Measurements from ENCODE around the gene ZDHHC11B.

ZDHHC11B gene

DNA sequence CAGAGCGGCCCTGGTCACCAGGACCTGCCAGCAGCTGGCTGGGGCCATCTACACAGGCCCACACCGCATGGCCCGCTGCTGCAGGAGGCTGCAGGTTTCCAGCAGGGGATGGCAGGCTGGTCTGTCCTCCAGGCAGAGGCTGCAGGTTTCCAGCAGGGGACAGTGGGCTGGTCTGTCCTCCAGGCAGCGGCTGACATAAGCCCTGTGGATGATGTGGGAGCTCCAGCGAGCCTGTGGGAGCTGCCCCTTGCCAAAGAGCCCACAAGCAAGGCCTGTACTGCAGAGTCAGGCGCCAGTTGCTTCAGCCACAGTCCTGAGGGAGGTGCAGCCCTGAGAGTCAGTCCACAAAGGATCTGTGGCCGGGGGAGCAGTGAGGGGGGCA, 109.9 kb downstream of the ZDHHC11B start:
- H3K4me1 ChIP-seq (ENCODE audit: control insufficient read depth, insufficient read depth, low read length): peaks cover 19% of the 10 kb centered on the region
- no peaks in the 10 kb centered on the region for H3K9me3 ChIP-seq (ENCODE audit: control insufficient read depth, insufficient read depth, low read depth, low read length)
- ChIA-PET POLR2A (interaction anchor here (0.7 kb wide), 1 partner anchor 564 kb away, joined by 13 read pairs; no protein-coding TSS in a partner anchor), CTCF (interaction anchor here (3.4 kb wide), 1 partner anchor 493 kb away, joined by 13 read pairs; no protein-coding TSS in a partner anchor)
- no peak overlapping the region for H3K27ac ChIP-seq (ENCODE audit: extremely low read depth, low read depth, low read length)
- peaks cover 0 to 4% of the 10 kb centered on the region in 2 experiments; a peak in 1 of 3 replicates for H3K36me3 ChIP-seq (ENCODE audit: control insufficient read depth in 2 of 2, insufficient read depth in 1 of 2, low read length in 2 of 2)
- no peak overlapping the region for H3K4me3 ChIP-seq (ENCODE audit: low read depth, low read length)
- peak; percentile 51 for TF ChIP-seq GLIS2 (tag by site-specific recombination; IDR thresholded peaks at IDR 0.05)
- TF ChIP-seq GLIS1 (tag by site-specific recombination; IDR thresholded peaks at IDR 0.05): peak; percentile 80
- peak; percentile 18; the same call in 1 of the 2 replicates for TF ChIP-seq EGR2 (tag by site-specific recombination; IDR thresholded peaks at IDR 0.05; ENCODE audit: low read depth)
- TF ChIP-seq ZIC2 (tag by site-specific recombination; IDR thresholded peaks at IDR 0.05): peak; percentile 16; the same call in 1 of the 2 replicates
- TF ChIP-seq ZNF121 (tag by site-specific recombination; IDR thresholded peaks at IDR 0.05): peak; percentile 65; the same call in 1 of the 2 replicates
- TF ChIP-seq, protein P1, sequence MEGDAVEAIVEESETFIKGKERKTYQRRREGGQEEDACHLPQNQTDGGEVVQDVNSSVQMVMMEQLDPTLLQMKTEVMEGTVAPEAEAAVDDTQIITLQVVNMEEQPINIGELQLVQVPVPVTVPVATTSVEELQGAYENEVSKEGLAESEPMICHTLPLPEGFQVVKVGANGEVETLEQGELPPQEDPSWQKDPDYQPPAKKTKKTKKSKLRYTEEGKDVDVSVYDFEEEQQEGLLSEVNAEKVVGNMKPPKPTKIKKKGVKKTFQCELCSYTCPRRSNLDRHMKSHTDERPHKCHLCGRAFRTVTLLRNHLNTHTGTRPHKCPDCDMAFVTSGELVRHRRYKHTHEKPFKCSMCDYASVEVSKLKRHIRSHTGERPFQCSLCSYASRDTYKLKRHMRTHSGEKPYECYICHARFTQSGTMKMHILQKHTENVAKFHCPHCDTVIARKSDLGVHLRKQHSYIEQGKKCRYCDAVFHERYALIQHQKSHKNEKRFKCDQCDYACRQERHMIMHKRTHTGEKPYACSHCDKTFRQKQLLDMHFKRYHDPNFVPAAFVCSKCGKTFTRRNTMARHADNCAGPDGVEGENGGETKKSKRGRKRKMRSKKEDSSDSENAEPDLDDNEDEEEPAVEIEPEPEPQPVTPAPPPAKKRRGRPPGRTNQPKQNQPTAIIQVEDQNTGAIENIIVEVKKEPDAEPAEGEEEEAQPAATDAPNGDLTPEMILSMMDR (tag by site-specific recombination; IDR thresholded peaks at IDR 0.05): peak; percentile 30; the same call in 1 of the 2 replicates
- no peak for TF ChIP-seq ZNF624 (tag by site-specific recombination; IDR thresholded peaks at IDR 0.05)
- no peak for TF ChIP-seq ZNF112 (tag by site-specific recombination; IDR thresholded peaks at IDR 0.05)

DNA sequence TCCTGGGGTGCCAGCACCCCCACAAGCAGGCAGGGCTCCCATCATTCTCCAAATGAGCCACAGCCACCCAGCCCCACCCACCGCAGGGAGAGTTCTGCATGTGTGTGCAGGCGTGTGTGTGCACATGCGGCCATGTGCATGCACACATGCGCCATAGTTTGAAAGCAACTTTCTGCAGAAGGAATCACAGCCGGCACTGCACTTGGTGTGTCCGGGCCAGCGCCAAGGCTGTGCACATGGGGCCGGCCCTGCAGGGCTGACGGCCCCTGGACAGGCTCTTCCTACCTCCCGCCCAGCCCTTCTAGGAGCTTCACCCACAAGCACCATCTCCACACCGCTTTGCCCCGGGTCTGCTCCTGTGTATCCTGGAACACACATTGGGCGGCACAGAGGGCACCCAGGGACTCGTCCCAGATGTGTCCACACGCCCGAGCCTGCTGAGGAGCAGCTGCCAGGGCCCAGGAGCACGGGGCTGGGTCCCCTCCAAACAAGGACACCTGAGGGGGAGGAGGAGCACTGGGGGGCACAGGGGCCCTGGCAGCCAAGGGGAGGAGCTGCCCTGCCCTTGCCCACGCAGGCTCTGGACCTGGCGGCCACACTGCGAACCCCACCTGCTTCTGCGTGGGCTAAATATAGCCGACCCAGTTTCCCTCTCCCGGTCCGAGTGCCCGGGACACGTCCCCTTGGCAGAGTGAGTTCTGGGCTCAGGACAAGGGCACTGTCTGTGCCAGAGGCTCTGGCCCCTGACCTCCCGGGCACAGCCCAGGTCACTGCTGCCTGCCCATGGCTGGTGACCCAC, 110.5 kb downstream of the ZDHHC11B start:
- H3K36me3 ChIP-seq (ENCODE audit: control insufficient read depth in 2 of 2, insufficient read depth in 1 of 2, low read length in 2 of 2): peaks cover 0 to 4% of the 10 kb centered on the region in 2 experiments; a peak in 1 of 3 replicates
- H3K27ac ChIP-seq (ENCODE audit: extremely low read depth, low read depth, low read length): no peak overlapping the region
- peak; percentile 15; the same call in 1 of the 2 replicates for TF ChIP-seq ZBTB8A (tag by site-specific recombination; IDR thresholded peaks at IDR 0.05)
- no peak for TF ChIP-seq ZBTB21 (tag by site-specific recombination; IDR thresholded peaks at IDR 0.05)
- TF ChIP-seq ZNF341 (tag by site-specific recombination; IDR thresholded peaks at IDR 0.05; ENCODE audit: low read depth): peak; percentile 71
- TF ChIP-seq ZSCAN4 (tag by site-specific recombination; IDR thresholded peaks at IDR 0.05): 0 out of 2 replicates have a peak, but pooled peaks have one; percentile 30
- TF ChIP-seq, protein P2, sequence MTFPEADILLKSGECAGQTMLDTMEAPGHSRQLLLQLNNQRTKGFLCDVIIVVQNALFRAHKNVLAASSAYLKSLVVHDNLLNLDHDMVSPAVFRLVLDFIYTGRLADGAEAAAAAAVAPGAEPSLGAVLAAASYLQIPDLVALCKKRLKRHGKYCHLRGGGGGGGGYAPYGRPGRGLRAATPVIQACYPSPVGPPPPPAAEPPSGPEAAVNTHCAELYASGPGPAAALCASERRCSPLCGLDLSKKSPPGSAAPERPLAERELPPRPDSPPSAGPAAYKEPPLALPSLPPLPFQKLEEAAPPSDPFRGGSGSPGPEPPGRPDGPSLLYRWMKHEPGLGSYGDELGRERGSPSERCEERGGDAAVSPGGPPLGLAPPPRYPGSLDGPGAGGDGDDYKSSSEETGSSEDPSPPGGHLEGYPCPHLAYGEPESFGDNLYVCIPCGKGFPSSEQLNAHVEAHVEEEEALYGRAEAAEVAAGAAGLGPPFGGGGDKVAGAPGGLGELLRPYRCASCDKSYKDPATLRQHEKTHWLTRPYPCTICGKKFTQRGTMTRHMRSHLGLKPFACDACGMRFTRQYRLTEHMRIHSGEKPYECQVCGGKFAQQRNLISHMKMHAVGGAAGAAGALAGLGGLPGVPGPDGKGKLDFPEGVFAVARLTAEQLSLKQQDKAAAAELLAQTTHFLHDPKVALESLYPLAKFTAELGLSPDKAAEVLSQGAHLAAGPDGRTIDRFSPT (tag by site-specific recombination; IDR thresholded peaks at IDR 0.05): 0 out of 2 replicates have a peak, but pooled peaks have one; percentile 18
- no peak for TF ChIP-seq ZNF24 (tag by site-specific recombination; IDR thresholded peaks at IDR 0.05)
- TF ChIP-seq, protein P3, sequence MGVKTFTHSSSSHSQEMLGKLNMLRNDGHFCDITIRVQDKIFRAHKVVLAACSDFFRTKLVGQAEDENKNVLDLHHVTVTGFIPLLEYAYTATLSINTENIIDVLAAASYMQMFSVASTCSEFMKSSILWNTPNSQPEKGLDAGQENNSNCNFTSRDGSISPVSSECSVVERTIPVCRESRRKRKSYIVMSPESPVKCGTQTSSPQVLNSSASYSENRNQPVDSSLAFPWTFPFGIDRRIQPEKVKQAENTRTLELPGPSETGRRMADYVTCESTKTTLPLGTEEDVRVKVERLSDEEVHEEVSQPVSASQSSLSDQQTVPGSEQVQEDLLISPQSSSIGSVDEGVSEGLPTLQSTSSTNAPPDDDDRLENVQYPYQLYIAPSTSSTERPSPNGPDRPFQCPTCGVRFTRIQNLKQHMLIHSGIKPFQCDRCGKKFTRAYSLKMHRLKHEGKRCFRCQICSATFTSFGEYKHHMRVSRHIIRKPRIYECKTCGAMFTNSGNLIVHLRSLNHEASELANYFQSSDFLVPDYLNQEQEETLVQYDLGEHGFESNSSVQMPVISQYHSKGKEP (tag by site-specific recombination; IDR thresholded peaks at IDR 0.05): peak; percentile 87
- 0 out of 2 replicates have a peak, but pooled peaks have one; percentile 7 for TF ChIP-seq ZBTB48 (tag by site-specific recombination; IDR thresholded peaks at IDR 0.05)
- H3K4me3 ChIP-seq (ENCODE audit: low read depth, low read length): no peak overlapping the region
- ChIA-PET POLR2A (interaction anchor here (0.7 to 1.8 kb wide), 3 partner anchors 19 to 565 kb away, joined by 6 to 13 read pairs (median 11); partner anchors contain the start of genes PDCD6 and TPPP), CTCF (interaction anchor here (3.4 kb wide), 1 partner anchor 494 kb away, joined by 13 read pairs; no protein-coding TSS in a partner anchor)
- H3K4me1 ChIP-seq (ENCODE audit: control insufficient read depth, insufficient read depth, low read length): peaks cover 19% of the 10 kb centered on the region
- no peaks in the 10 kb centered on the region for H3K9me3 ChIP-seq (ENCODE audit: control insufficient read depth, insufficient read depth, low read depth, low read length)
